Lower leg skin (tissue), 3 donors: Measurements from ENCODE around the gene RYR2.

Experiments used
- CTCF ChIP-seq, 3 donors: fragments of 450-650 bp; IDR thresholded peaks; one replicate each; pipeline ENCODE4 v1.5.1; 2016; ENCODE audit warnings: antibody characterized with exemption in 3 of 3, mild to moderate bottlenecking in 3 of 3, moderate library complexity in 2 of 3
- POLR2A ChIP-seq, 2 donors: fragments of 450-650 bp; IDR thresholded peaks; one replicate each; pipeline ENCODE4 v1.6.1; 2016 to 2017; ENCODE audit warnings: antibody characterized with exemption in 2 of 2, mild to moderate bottlenecking in 1 of 2, moderate library complexity in 1 of 2

- TF ChIP-seq CTCF (IDR thresholded peaks at IDR 0.05), result no peak
- TF ChIP-seq POLR2A (IDR thresholded peaks at IDR 0.05), result no peak
These were observed 207.1 kb downstream of the RYR2 start for GRCh38 chr1:237249120-237249519.
